Fibroblast of skin of right biceps (primary cell): ENCODE data around the gene NSL1.

Experiments used
- DNase-seq: peaks from one replicate; pipeline ENCODE4 v3.0.0-alpha.2; 2013

Gene NSL1

DNA sequence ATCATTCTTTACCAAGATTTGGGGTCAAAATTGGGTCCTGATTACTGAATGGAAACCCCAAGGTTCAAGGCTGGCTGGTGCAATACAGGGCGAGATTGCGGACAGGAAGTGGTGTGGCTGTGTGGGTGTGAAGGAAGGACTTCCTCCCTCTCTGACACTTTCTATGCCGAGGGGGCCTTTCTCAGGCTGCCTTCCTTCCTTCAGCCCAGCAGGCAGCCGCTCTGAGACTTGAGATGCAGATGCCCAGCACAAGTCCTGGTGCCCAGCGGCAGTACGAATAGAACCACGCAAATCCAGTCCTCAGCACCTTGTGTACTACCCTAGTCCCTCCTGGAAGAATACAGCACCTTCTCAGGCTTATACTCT is 108.2 kb downstream of the NSL1 start:
- no peak for DNase-seq

DNA sequence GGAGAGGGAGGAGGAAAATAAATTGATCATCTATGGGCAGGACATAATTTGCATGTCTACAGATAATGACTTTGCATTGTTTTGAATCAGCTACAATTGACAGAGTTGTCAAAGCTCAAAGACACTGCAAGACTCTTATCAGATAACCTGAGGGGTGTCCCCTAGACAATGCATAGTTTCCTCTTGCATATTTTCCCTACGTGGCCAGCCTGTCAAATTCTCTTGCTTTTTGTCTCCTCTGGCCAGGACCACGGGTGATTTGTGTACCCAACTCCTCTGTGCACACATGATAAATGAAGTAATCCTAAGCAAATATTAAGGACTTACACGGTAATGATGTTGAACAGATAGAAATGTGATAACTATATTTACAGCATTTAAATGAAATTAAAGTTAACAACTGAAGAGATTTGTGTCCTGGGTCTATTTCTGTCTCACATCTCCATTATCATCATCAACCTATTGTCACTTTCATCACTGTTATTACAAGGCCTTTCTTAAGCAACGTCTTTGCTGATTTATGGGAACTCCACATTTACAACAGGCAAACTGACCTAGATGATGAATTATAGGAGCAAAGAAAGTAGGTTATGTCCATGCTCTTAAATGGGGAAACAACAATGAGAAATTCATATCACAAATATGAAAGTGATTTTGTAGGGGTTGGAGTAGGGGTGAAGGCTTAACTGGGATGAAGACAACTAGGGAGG is 110.7 kb downstream of the NSL1 start:
- DNase-seq = no peak

DNA sequence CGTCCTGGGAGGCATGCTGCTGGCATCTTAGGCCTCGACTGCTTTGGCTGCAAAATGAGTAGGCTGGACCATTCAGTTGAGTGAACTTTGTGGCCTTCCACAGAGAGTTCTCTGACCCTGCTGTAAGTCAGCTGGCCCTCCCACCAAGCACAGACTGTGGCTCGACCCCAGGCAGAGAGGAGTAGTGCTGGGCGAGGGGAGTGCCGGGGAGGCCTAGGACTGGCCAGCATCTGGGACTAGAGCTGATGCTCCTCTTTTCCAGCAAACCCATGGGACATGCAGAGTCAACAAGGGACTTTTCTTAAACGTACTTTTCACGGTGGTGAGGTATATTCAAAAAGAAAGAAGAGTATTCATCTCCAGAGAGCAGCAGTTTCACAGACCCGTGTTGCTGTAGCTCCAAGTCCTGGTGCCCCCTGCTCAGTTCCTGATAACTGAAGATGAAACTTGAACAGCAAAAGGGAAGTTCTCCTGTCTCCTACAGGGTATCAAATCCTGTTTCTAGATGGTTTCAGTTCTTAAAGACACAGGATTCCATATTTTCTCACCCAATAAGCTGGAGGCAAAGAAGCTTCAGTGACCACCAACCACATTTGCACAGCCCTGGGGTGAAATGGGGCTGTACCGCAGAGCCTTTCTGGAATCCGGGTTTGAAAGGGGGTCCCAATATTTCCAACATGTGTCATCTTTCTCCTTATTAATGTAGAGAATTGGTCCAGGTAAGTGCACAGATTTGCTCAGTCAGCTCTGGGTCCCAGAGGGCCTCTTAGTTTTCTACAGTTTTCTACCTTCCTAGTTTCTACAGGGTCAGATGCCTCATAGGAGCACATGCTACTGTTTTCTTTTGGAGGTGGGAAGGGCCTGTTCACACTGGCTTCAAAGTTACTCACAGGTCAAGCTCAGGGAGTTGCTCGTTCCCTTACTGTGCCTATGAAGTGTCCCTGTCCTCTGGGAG is 112.8 kb downstream of the NSL1 start:
- DNase-seq = no peak

DNA sequence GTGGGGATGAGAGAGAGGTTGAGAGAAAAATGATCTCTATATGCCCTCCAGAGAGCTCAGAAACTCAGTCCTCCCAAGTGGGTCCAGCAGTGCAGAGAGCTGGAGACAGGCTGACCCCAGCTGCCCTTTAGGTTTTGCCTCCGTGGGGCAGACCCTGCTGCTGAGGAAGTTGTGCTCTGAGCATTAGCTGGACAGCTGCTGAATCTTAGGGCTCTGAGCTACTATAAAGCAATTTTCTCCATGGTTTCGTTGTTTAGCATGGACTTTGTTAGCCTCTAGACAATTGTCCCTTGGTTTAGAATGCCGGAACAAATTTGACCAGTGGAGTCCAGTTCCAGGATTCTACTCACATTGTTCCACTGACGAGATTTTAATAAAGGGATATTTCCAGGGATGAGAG is 114.0 kb downstream of the NSL1 start:
- no peak for DNase-seq

DNA sequence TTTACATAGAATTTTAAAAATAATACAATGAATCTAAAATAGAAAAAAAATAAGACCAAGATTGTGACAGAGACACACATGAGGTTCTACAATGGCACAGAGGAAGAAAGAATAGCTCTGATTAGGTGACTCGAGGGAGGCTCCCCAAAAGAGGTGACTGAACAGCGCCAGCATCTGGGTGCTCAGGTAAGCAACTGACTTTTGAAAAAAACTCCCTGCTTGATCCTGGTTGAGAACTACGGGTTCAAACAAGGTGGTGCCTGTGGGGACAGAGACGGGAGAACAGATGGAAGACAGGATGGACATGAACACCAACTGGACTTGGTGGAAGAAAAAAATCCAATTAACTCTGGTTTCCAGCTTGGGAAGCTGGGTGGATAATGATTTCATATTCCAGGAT is 114.4 kb downstream of the NSL1 start:
- DNase-seq = no peak
